Measurements from ENCODE around the gene TLL2.
A peak's percentile ranks its signal among the peaks of the same experiment; 100 is the strongest.

Gene TLL2

DNA sequence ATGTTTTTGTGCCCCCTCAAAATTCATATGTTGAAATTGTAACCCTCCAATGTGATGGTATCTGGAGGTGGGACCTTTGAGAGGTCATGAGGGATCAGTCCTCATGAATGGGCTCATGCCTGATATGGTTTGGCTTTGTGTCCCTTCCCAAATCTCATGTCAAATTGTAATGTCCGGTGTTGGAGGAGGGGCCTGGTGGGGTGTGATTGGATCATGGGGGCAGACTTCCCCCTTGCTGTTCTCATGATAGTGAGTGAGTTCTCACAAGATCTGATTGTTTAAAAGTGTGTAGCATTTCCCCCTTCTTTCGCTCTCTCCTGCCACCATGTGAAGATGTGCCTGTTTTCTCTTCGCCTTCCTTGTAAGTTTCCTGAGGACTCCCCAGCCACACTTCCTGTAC lies 53.4 kb downstream of the TLL2 start:
- DNase-seq = peak; percentile 12

- DNase-seq = peak; percentile 38
These were observed 56.4 kb downstream of the TLL2 start for GRCh38 chr10:96457341-96457740.

GRCh38 chr10:96456296-96456840 lies 57.4 kb downstream of the TLL2 start:
- peak; percentile 53 for DNase-seq

DNA sequence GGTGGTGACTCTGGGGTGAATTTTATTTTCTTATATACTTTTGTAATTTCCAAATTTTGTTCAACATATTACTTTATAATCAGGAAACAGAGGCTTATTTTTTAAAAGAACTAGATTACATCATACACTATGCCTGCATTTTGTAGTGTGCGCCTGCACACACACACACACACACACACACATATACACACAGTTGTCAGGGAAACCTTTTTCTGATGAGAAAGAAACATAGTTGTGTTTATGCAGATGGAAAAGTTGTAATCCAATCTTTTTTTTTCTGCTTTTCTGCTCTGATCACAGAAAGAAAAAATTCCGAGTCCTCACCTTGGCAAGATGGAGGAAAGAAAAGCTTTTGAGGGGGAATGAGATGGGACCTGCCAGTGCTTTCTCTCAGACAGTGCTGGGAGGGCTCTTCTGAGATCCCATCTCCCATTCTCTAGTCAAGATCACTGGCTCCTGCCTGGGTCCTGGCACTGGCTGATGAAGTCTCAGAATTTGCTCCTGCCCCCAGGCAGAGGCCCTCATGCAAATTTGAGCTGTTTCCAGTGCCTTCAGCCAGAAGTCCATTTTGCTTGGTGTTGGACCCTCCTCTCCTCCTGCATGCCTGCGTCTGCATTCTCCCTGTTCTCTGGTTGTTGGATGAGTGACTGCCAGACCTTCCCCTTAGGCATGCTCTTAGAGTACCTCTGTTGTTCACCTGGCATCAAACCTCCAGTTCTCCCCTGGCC lies 59.7 kb downstream of the TLL2 start:
- DNase-seq = peak; percentile 59

- peak; percentile 12 for DNase-seq
These were observed 61.1 kb downstream of the TLL2 start for GRCh38 chr10:96452494-96453153.

- DNase-seq = peak; percentile 78
These were observed 63.1 kb downstream of the TLL2 start for GRCh38 chr10:96450529-96451207.

- DNase-seq = no peak
These were observed 65.2 kb downstream of the TLL2 start for GRCh38 chr10:96448558-96448957.

DNA sequence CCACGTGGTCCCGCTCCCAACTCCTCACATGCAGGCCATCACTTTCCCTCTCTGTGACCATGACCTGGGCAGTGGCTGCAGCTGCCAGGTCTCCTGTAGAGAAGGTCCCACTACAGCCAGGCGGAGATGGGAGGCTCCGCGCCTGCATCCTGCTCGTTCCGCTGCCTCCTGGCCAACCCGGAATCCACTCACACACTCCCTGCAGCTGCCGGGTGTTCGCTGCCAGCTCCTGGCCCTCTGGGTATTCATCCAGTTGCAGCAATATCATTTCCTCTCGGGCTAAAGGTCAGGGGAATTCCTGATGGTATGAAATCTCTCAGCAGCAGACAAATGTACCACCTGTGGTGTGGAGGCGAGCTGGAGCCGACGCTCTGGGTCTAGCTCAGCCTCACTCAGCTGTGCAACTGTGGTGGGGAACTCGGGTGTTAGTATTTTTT lies 65.7 kb downstream of the TLL2 start:
- DNase-seq = no peak

- peak; percentile 64 for DNase-seq
These were observed 66.6 kb downstream of the TLL2 start for GRCh38 chr10:96446966-96447596.

GRCh38 chr10:96441987-96442643 lies 71.6 kb downstream of the TLL2 start:
- no peak for DNase-seq

GRCh38 chr10:96441322-96441885 lies 72.3 kb downstream of the TLL2 start:
- DNase-seq = no peak

- no peak for DNase-seq
These were observed 73.1 kb downstream of the TLL2 start for GRCh38 chr10:96440361-96441292.

DNA sequence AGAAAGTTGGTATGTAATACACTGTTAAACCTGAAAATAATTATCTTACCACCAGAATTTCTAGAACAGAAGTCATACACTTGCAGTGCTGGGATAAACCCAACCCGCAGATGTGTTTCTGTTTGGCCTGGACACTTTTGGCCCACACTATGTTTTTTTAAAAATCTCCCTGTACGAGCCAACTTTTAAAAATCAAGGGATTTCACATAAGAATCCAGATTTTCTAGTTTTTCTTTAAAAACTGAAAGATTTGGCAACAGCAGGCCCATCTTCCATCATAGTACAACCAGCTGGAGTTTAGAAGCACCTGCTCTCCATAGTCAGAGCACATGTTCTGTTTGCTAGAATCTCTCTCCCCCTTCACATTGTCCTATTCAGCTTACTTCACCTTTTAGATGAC lies 74.0 kb downstream of the TLL2 start:
- no peak for DNase-seq

- DNase-seq = no peak
These were observed 77.7 kb downstream of the TLL2 start for GRCh38 chr10:96436035-96436434.

DNA sequence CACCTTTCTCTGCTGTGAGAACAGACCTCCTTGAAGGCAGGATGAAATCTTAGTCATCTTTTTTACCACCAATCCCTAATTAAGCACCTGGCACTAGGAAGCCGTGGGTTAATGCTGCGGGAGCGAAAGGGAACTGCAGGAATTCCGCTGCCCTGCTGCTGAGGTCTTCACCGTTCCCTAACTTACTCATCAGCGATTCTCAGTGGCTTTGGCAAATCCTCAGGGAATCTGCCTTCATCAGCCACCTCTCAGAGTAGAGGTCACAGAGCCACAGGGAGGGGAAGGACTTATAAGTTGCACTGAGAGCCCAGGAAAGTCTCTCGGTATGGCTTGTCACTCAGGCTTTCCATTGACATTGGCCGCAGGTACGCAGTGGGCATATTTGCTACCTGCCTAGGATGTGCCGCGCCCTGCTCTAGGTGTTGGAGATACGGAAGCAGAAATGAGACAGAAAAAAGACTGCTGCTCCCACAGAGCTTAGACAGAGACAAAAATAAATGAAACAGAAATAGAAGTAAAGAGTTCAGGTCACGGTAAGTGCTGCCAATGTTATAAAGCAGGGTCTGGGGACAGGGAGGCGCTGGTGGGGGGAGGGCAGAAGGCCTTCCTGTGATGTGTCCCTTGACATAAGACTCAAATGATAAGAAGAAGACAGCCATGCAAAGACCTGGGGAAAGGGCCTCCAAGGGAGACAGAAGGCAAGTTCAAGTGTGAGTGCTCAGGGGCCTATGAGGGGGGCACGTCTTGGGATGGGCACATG lies 82.3 kb downstream of the TLL2 start:
- DNase-seq = no peak

DNA sequence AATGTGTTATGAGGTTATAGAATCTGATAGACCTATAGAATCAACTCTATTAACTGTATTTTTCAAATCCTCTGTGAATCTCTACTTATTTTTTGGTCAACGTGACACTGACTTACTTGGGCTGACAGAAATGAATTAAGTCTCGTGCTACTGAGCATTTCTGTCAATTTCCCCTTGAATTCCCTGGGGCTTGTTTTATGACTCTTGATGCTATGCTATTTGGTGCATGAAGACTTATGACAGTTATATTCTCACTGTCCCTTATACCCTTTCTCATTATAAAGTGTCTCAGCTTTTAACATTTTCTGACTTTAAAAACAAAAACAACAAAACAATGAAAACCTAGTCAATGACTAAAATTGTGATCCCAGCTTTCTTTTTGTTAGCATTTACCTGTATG lies 86.4 kb downstream of the TLL2 start:
- no peak for DNase-seq

DNA sequence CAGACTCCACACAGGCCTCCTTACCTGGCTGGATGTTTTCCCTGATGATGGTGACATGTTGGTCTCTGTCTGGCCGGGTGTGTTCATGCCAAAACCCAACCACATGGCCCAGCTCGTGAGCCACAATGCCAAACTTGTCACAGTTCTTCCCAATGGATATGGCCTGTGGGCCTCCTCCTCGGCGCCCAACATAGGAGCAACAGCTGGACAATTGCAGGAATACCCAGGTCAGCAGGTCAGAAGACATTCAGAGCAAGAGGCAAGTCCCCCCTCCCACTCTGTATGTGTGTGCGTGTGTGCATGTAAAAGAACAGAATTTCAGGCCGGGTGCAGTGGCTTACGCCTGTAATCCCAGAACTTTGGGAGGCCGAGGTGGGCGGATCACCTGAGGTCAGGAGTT lies 91.2 kb downstream of the TLL2 start:
- DNase-seq = peak; percentile 21

- no peak for DNase-seq
These were observed 91.7 kb downstream of the TLL2 start for GRCh38 chr10:96421995-96422394.

GRCh38 chr10:96420228-96421009 lies 93.3 kb downstream of the TLL2 start:
- peak; percentile 43 for DNase-seq

GRCh38 chr10:96419351-96419750 lies 94.4 kb downstream of the TLL2 start:
- DNase-seq = no peak
